ENCODE results near the gene NDST1.

DNA sequence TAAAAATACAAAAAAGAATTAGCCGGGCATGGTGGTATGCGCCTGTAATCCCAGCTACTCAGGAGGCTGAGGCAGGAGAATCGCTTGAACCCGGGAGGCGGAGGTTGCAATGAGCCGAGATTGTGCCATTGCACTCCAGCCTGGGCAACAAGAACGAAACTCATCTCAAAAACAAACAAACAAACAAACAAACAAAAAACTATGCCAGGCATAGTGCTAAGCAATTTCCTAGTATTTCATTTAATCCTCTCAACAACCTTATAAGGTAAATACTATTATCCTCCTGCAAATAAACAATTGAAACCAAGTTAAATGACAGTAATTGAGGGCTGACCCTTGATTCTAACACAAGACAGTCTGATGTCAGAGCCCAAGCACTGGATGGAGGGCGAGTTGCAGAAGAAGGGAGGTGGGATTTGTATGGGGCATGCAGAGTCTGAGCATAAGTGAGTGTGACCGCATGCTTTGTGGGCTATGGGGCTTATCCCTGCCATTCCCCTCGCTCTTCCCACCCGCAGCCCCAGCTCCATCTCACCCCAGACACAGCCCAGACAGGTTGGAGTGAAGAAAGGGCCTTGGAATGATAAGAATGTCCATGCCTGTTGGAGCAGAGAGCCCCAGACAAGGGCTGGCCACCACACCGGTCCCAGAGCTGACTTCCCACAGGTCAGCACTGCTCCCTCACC lies 34.1 kb upstream of the NDST1 start:
- TF ChIP-seq, protein P1, sequence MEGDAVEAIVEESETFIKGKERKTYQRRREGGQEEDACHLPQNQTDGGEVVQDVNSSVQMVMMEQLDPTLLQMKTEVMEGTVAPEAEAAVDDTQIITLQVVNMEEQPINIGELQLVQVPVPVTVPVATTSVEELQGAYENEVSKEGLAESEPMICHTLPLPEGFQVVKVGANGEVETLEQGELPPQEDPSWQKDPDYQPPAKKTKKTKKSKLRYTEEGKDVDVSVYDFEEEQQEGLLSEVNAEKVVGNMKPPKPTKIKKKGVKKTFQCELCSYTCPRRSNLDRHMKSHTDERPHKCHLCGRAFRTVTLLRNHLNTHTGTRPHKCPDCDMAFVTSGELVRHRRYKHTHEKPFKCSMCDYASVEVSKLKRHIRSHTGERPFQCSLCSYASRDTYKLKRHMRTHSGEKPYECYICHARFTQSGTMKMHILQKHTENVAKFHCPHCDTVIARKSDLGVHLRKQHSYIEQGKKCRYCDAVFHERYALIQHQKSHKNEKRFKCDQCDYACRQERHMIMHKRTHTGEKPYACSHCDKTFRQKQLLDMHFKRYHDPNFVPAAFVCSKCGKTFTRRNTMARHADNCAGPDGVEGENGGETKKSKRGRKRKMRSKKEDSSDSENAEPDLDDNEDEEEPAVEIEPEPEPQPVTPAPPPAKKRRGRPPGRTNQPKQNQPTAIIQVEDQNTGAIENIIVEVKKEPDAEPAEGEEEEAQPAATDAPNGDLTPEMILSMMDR (IDR thresholded peaks at IDR 0.05; ENCODE audit: insufficient read depth, low read depth, low read length) = no peak
- no peak for TF ChIP-seq EZH2 (IDR thresholded peaks at IDR 0.05; ENCODE audit: insufficient read depth, low read length)

Data from astrocyte (in vitro differentiated cells and primary cell).